Measurements from ENCODE around the gene PLCD1. TPM values are rescaled to one million over a fixed set of nuclear protein-coding genes. Genes with fewer than 3 reads are reported as not detected.
A peak's percentile ranks its signal among the peaks of the same experiment; 100 is the strongest.

PLCD1 gene
- total RNA-seq, 1 donor from 2014 or later = 30.1 TPM

DNA sequence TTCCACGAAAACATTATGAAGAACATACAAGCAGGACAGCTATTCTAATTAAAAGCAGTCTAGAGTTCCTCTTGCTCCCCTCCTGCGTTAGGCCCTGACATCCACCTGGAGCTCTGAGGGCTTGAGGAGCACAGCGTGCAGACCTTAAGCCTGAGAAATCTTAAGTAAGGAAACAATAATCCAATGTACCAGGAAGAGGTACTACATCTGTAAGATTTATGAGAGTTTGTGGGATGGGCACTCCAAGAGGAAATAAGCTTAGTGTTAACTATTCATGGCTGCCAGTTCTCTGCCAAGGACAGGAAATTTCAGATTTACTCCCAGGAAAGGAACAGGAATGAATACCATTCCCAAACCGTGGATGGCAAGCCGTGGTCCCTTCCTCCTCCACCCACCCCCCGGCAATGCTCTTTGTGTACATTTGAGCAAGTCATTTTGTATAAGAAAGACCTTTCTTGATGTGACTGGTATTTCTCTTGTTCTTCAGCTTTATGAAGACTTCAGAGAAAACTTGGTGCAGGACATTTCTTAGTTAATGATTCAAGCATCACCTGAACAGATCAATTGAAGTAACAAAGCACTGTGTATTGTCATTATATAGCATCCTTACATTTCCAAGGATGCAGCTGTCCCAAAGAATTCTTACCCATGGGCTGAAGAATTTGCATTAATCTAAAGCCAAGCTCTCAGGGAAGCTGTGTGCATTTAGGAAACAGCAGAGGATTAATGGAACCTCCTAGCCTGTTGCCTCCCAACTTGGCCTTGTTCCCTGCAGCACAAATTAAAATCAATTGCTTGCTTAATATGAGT lies 67.6 kb downstream of the PLCD1 start:
- no peak overlapping the region for H3K27ac ChIP-seq
- TF ChIP-seq, protein P1, sequence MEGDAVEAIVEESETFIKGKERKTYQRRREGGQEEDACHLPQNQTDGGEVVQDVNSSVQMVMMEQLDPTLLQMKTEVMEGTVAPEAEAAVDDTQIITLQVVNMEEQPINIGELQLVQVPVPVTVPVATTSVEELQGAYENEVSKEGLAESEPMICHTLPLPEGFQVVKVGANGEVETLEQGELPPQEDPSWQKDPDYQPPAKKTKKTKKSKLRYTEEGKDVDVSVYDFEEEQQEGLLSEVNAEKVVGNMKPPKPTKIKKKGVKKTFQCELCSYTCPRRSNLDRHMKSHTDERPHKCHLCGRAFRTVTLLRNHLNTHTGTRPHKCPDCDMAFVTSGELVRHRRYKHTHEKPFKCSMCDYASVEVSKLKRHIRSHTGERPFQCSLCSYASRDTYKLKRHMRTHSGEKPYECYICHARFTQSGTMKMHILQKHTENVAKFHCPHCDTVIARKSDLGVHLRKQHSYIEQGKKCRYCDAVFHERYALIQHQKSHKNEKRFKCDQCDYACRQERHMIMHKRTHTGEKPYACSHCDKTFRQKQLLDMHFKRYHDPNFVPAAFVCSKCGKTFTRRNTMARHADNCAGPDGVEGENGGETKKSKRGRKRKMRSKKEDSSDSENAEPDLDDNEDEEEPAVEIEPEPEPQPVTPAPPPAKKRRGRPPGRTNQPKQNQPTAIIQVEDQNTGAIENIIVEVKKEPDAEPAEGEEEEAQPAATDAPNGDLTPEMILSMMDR (IDR thresholded peaks at IDR 0.05) = no peak
- H3K4me3 ChIP-seq = no peak overlapping the region
- intact Hi-C loops (cut with DNase I) = no loop called here
- H3K4me1 ChIP-seq = peaks cover 20% of the 10 kb centered on the region
- H3K36me3 ChIP-seq = no peaks in the 10 kb centered on the region
- ATAC-seq (no peak), DNase-seq (no peak)
- no peaks in the 10 kb centered on the region for H3K9me3 ChIP-seq
- no peaks in the 10 kb centered on the region for H3K27me3 ChIP-seq (ENCODE audit: low read depth)

DNA sequence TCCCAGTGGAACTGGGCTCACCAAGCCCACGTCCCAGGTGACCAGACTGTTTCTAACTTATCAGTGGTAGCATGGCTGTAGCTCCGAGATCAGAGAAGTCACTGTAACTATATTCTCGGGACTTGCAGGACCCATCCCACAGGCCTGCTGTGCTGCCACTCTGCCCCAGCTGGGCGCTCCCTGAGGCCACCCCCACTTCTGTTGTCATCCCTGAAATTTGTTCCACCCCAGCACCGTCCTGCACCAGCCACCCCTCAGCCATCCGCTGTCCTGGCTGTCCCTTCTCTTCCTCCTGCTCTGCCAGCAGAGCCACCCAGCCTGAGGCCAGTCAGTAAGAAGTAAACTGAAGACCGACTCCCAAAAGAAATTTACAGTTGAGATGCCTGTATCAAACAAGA lies 71.9 kb downstream of the PLCD1 start:
- intact Hi-C loops (cut with DNase I) = no loop called here
- no peak for DNase-seq
- Histone ChIP-seq H3K9me3 (no peaks in the 10 kb centered on the region), H3K36me3 (peaks cover 9% of the 10 kb centered on the region), H3K4me3 (no peak overlapping the region), H3K27me3 (ENCODE audit: low read depth) (no peaks in the 10 kb centered on the region), H3K4me1 (peaks cover 50% of the 10 kb centered on the region), H3K27ac (peak overlapping the region; percentile 47)
- no peak for ATAC-seq
- TF ChIP-seq, protein P1 (IDR thresholded peaks at IDR 0.05) = no peak

Small RNAs within 50 kb of the gene (microRNA-seq; reads per million reads assigned to microRNA genes)
- 13.6 reads per million, percentile 22 among the genes with 10 or more reads in this experiment for gene MIR26A1 (ENCODE audit: borderline number of aligned reads)

Other genes with a start within 250 kb of the PLCD1 start
- gene CTDSPL, start 167.8 kb downstream of the PLCD1 start, total RNA-seq = 60.3 TPM
- 12.5 TPM for gene VILL, start 38.9 kb downstream of the PLCD1 start, total RNA-seq
- 15.0 TPM for gene DLEC1, start 9.6 kb upstream of the PLCD1 start, total RNA-seq
- 88.3 TPM for gene ACAA1, start 107.5 kb upstream of the PLCD1 start, total RNA-seq
- 99.7 TPM for gene MYD88, start 109.0 kb upstream of the PLCD1 start, total RNA-seq
- gene OXSR1, start 135.9 kb upstream of the PLCD1 start, total RNA-seq = 29.2 TPM
- gene SLC22A13, start 236.2 kb upstream of the PLCD1 start, total RNA-seq = 0.32 TPM

Measured in lower lobe of right lung (tissue), 2 donors.